ENCODE results near the gene KNL1.
"Not testable (repeated sequence)": the region's sequence is repeated elsewhere in the genome, so short reads cannot be mapped to it uniquely, and the experiment has no call there.

KNL1 gene

DNA sequence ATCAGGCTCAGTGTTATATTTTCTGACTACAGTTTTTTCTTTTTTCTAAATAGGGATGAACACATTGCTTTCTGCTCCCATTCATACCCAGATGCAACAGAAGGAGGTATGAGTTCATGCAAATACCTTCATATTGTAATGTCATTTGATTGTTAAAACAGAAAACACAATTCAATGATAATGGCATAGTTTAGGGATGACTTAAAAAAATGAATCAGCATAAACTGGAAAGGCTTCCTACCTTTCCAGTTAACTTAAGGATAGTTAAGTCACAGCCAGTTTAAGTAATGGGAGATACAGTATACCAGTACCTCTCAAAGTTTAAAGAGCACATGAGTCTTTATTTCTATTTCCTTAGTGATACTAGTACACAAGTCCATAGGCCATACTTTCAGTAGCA, 24.9 kb downstream of the KNL1 start:
- H3K9me3 ChIP-seq (ENCODE audit: insufficient read depth, low read depth, low read length) = no peaks in the 10 kb centered on the region
- H3K9ac ChIP-seq (ENCODE audit: low read depth, low read length) = no peak overlapping the region
- no peak overlapping the region for H3K4me3 ChIP-seq (ENCODE audit: low read length)
- no peaks in the 10 kb centered on the region for H3K4me1 ChIP-seq (ENCODE audit: insufficient read depth, low read length)
- H3K36me3 ChIP-seq (ENCODE audit: insufficient read depth, low read depth, low read length) = peaks cover 22% of the 10 kb centered on the region
- H3K27ac ChIP-seq (ENCODE audit: low read length) = no peak overlapping the region
- no peaks in the 10 kb centered on the region for H3K27me3 ChIP-seq (ENCODE audit: insufficient read depth, low read length)

- Histone ChIP-seq H3K27ac (ENCODE audit: low read length) (no peak overlapping the region), H3K27me3 (ENCODE audit: insufficient read depth, low read length) (no peaks in the 10 kb centered on the region), H3K9ac (ENCODE audit: low read depth, low read length) (no peak overlapping the region), H3K4me1 (ENCODE audit: insufficient read depth, low read length) (no peaks in the 10 kb centered on the region), H3K36me3 (ENCODE audit: insufficient read depth, low read depth, low read length) (peaks cover 22% of the 10 kb centered on the region), H3K9me3 (ENCODE audit: insufficient read depth, low read depth, low read length) (no peaks in the 10 kb centered on the region), H3K4me3 (ENCODE audit: low read length) (no peak overlapping the region)
These were observed 29.3 kb downstream of the KNL1 start for GRCh38 chr15:40623361-40623760.

DNA sequence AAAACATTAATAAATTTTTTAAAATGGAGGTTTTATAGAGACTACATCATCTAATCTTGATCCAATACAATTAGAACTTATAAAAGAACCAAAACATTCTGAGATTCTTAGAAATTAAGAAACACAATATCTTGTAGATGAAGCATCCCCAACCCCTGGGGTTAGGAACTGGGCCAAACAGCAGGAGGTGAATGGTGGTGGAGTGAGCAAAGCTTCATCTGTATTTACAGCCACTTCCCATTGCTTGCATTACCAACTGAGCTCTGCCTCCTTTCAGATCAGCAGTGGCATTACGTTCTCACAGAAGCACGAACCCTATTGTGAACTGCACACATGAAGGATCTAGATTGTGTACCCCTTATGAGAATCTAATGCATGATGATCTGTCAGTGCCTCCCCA, 36.3 kb downstream of the KNL1 start:
- Histone ChIP-seq H3K9ac (ENCODE audit: low read depth, low read length) (no peak overlapping the region), H3K4me3 (ENCODE audit: low read length) (no peak overlapping the region), H3K9me3 (ENCODE audit: insufficient read depth, low read depth, low read length) (no peaks in the 10 kb centered on the region), H3K27ac (ENCODE audit: low read length) (no peak overlapping the region), H3K27me3 (ENCODE audit: insufficient read depth, low read length) (no peaks in the 10 kb centered on the region), H3K36me3 (ENCODE audit: insufficient read depth, low read depth, low read length) (peaks cover 20% of the 10 kb centered on the region), H3K4me1 (ENCODE audit: insufficient read depth, low read length) (no peaks in the 10 kb centered on the region)

DNA sequence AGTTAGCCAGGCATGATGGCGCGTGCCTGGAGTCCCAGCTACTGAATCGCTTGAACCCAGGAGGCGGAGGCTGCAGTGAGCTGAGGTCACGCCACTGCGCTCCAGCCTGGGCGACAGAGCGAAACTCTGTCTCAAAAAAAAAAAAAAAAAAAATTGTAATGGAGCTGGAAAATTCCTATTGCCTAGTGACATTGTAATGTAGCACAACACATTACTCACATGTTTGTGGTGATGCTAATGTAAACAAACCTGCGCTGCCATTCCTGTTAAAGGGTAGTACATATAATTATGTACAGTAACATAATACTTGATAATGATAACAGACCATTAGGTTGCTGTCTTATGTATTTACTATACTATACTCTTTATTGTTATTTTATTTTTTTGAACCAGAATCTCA, 39.1 kb downstream of the KNL1 start:
- no peak overlapping the region for H3K27ac ChIP-seq (ENCODE audit: low read length)
- H3K4me3 ChIP-seq (ENCODE audit: low read length) = no peak overlapping the region
- no peaks in the 10 kb centered on the region for H3K9me3 ChIP-seq (ENCODE audit: insufficient read depth, low read depth, low read length)
- no peaks in the 10 kb centered on the region for H3K27me3 ChIP-seq (ENCODE audit: insufficient read depth, low read length)
- peaks cover 20% of the 10 kb centered on the region for H3K36me3 ChIP-seq (ENCODE audit: insufficient read depth, low read depth, low read length)
- H3K4me1 ChIP-seq (ENCODE audit: insufficient read depth, low read length) = no peaks in the 10 kb centered on the region
- no peak overlapping the region for H3K9ac ChIP-seq (ENCODE audit: low read depth, low read length)

DNA sequence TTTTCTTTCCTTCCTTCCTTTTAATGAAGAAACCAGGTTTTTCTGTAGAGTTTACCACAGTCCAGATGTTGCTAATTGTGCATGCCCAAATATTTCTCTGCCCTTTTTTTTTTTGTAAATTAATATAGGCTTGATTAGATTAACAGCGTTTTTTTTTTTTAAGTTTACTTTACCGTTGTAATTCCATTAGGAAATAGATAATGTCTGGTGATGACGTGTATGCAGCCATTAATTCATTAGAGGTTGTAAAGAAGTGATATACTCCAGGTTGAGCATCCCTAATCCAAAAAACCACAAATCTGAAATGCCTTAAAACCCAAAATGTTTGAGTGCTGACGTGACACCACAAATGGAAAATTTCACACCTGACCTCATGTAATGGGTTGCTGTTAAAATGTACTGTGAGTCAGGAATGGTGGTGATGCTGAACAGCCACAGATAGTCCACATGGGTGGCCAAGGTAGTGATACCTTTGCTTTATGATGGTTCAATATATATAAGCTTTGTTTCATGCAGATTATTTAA, 43.2 kb downstream of the KNL1 start:
- Histone ChIP-seq H3K36me3 (ENCODE audit: insufficient read depth, low read depth, low read length) (peaks cover 9% of the 10 kb centered on the region; the same call in 1 of the 2 replicates), H3K4me3 (ENCODE audit: low read length) (no peak overlapping the region)

DNA sequence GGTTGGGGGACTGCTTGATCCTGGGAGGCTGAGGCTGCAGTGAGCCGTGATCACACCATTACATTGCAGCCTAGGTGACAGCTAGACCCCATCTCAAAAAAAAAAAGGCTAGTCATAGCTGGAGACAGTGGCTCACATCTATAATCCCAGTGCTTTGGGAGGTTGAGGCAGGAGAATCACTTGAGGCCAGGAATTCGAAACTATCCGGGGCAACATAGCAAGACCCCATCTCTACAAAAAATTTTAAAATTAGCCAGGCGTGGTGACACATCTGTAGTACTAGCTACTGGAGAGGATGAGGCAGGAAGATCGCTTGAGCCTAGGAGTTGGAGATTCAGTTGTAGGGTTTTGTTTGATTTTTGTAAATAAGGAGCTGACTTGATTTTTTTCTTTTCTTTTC, 45.6 kb downstream of the KNL1 start:
- H3K4me3 ChIP-seq (ENCODE audit: low read length) = no peak overlapping the region
- 0 out of 2 replicates have a peak, but pooled peaks cover 6% of the 10 kb centered on the region for H3K36me3 ChIP-seq (ENCODE audit: insufficient read depth, low read depth, low read length)
- no peaks in the 10 kb centered on the region for H3K27me3 ChIP-seq (ENCODE audit: insufficient read depth, low read length)
- H3K27ac ChIP-seq (ENCODE audit: low read length) = no peak overlapping the region
- no peaks in the 10 kb centered on the region for H3K9me3 ChIP-seq (ENCODE audit: insufficient read depth, low read depth, low read length)
- H3K9ac ChIP-seq (ENCODE audit: low read depth, low read length) = no peak overlapping the region
- no peaks in the 10 kb centered on the region for H3K4me1 ChIP-seq (ENCODE audit: insufficient read depth, low read length)

More for the DNA sequence above, 43.2 kb downstream of the KNL1 start:
- Histone ChIP-seq H3K27me3 (ENCODE audit: insufficient read depth, low read length) (no peaks in the 10 kb centered on the region), H3K9ac (ENCODE audit: low read depth, low read length) (no peak overlapping the region), H3K9me3 (ENCODE audit: insufficient read depth, low read depth, low read length) (no peaks in the 10 kb centered on the region), H3K4me1 (ENCODE audit: insufficient read depth, low read length) (no peaks in the 10 kb centered on the region), H3K27ac (ENCODE audit: low read length) (no peak overlapping the region)

- Histone ChIP-seq H3K27ac (ENCODE audit: low read length) (no peak overlapping the region), H3K9me3 (ENCODE audit: insufficient read depth, low read depth, low read length) (no peaks in the 10 kb centered on the region), H3K36me3 (ENCODE audit: insufficient read depth, low read depth, low read length) (peaks cover 11% of the 10 kb centered on the region), H3K9ac (ENCODE audit: low read depth, low read length) (no peak overlapping the region), H3K4me1 (ENCODE audit: insufficient read depth, low read length) (no peaks in the 10 kb centered on the region), H3K4me3 (ENCODE audit: low read length) (no peak overlapping the region), H3K27me3 (ENCODE audit: insufficient read depth, low read length) (no peaks in the 10 kb centered on the region)
These were observed 53.5 kb downstream of the KNL1 start for GRCh38 chr15:40647523-40647922.

- H3K27me3 ChIP-seq (ENCODE audit: insufficient read depth, low read length) = no peaks in the 10 kb centered on the region
- peaks cover 17% of the 10 kb centered on the region for H3K36me3 ChIP-seq (ENCODE audit: insufficient read depth, low read depth, low read length)
- H3K27ac ChIP-seq (ENCODE audit: low read length) = no peak overlapping the region
- H3K4me3 ChIP-seq (ENCODE audit: low read length) = no peak overlapping the region
- H3K4me1 ChIP-seq (ENCODE audit: insufficient read depth, low read length) = no peaks in the 10 kb centered on the region
- no peak overlapping the region for H3K9ac ChIP-seq (ENCODE audit: low read depth, low read length)
- no peaks in the 10 kb centered on the region for H3K9me3 ChIP-seq (ENCODE audit: insufficient read depth, low read depth, low read length)
These were observed 56.4 kb downstream of the KNL1 start for GRCh38 chr15:40650479-40650878.

DNA sequence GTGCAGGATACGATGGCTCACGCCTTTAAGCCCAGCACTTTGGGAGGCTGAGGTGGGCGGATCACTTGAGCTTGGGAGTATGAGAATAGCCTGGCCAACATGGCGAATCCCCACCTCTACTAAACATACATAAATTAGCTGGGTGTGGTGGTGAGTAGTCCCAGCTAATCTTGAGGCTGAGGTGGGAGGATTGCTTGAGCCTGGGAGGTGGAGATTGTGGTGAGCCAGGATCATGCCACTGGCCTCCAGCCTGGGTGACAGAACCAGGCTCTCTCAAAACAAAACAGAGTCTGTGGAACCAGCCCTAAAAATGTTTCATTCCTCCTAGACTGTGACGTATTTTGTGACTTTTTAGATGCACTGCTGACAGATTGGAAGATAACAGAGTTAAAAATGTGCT, 66.6 kb downstream of the KNL1 start:
- no peak overlapping the region for H3K9ac ChIP-seq (ENCODE audit: low read depth, low read length)

DNA sequence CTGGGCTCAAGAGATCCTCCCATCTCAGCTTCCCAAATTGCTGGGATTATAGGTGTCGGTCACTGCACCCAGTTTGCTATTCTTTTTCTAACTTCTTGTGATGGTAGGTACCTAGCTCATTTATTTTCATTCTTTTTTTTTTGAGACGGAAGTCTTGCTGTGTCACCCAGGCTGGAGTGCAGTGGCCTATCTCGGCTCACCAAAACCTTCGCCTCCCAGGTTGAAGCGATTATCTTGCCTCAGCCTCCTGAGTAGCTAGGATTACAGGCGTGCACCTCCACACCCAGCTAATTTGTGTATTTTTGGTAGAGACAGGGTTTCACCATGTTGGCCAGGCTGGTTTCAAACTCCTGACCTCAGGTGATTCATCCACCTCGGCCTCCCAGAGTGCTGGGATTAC, 70.9 kb downstream of the KNL1 start:
- H3K36me3 ChIP-seq (ENCODE audit: insufficient read depth, low read depth, low read length) = peaks cover 7% of the 10 kb centered on the region; the same call in 1 of the 2 replicates
- no peak overlapping the region for H3K27ac ChIP-seq (ENCODE audit: low read length)
- H3K4me3 ChIP-seq (ENCODE audit: low read length) = no peak overlapping the region
- no peaks in the 10 kb centered on the region for H3K27me3 ChIP-seq (ENCODE audit: insufficient read depth, low read length)
- H3K9ac ChIP-seq (ENCODE audit: low read depth, low read length) = no peak overlapping the region
- H3K9me3 ChIP-seq (ENCODE audit: insufficient read depth, low read depth, low read length) = no peaks in the 10 kb centered on the region
- no peaks in the 10 kb centered on the region for H3K4me1 ChIP-seq (ENCODE audit: insufficient read depth, low read length)

More for the DNA sequence above, 66.6 kb downstream of the KNL1 start:
- H3K27me3 ChIP-seq (ENCODE audit: insufficient read depth, low read length) = no peaks in the 10 kb centered on the region
- H3K36me3 ChIP-seq (ENCODE audit: insufficient read depth, low read depth, low read length) = peaks cover 16% of the 10 kb centered on the region; the same call in 1 of the 2 replicates
- H3K27ac ChIP-seq (ENCODE audit: low read length) = no peak overlapping the region
- no peaks in the 10 kb centered on the region for H3K4me1 ChIP-seq (ENCODE audit: insufficient read depth, low read length)
- no peaks in the 10 kb centered on the region for H3K9me3 ChIP-seq (ENCODE audit: insufficient read depth, low read depth, low read length)
- no peak overlapping the region for H3K4me3 ChIP-seq (ENCODE audit: low read length)

DNA sequence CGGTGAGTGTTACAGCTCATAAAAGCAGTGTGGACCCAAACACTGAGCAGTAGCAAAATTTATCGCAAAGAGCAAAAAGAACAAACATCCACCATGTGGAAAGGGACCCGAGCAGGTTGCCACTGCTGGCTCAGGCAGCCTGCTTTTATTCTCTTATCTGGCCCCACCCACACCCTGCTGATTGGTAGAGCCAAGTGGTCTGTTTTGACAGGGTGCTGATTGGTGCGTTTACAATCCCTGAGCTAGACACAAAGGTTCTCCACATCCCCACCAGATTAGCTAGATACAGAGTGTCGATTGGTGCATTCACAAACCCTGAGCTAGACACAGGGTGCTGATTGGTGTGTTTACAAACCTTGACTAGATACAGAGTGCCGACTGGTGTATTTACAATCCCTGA, 82.2 kb downstream of the KNL1 start:
- not testable (repeated sequence) for H3K4me3 ChIP-seq (ENCODE audit: low read length); H3K4me1 ChIP-seq (ENCODE audit: insufficient read depth, low read length); H3K36me3 ChIP-seq (ENCODE audit: insufficient read depth, low read depth, low read length); H3K27ac ChIP-seq (ENCODE audit: low read length); H3K9ac ChIP-seq (ENCODE audit: low read depth, low read length); H3K9me3 ChIP-seq (ENCODE audit: insufficient read depth, low read depth, low read length); H3K27me3 ChIP-seq (ENCODE audit: insufficient read depth, low read length)

GRCh38 chr15:40676906-40677305, 82.9 kb downstream of the KNL1 start:
- H3K36me3 ChIP-seq (ENCODE audit: insufficient read depth, low read depth, low read length); H3K9me3 ChIP-seq (ENCODE audit: insufficient read depth, low read depth, low read length); H3K27me3 ChIP-seq (ENCODE audit: insufficient read depth, low read length); H3K4me3 ChIP-seq (ENCODE audit: low read length); H3K27ac ChIP-seq (ENCODE audit: low read length); H3K4me1 ChIP-seq (ENCODE audit: insufficient read depth, low read length); H3K9ac ChIP-seq (ENCODE audit: low read depth, low read length): not testable (repeated sequence)

Measured in iPS-20b (cell line).